ENCODE measurements around the gene BDKRB2.

DNA sequence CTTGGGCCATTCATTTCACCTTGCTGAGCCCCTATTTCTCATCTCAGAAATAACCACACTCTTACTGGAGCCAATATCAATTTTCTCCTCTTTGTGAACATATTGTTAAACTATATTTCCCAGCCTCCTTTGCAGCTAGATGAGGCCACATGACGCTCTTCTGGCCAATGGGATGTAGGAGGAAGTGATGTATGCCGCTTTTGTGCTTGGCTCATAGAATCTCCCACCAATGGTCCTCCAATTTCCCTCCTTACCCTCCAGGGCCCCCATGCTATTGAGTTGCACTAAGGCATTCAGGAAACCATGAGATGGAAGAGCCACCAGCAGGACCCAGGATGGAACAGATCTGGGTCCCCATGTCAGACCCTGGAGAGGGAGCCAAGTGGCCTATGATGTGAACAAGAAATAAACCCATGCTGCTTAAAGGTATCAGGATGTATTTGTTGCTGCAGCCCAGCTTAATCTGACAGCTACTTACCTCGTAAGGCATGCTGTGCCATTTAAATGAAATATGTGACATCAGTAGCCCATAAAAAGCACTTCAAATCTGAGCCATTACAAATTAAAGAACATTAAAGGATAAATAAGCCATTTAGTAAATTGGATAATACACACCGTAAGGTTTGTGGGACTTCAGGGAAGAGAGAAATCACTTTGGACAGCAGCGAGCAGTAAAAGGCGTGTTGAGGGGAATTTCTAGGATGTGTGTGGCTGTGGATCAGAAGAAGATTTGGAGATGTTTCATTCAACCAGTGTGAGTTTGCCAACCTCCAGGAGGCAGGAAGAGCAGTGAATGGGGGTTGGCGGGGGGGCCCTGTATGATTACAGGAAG is 24.4 kb upstream of the BDKRB2 start:
- TF ChIP-seq, protein P1, sequence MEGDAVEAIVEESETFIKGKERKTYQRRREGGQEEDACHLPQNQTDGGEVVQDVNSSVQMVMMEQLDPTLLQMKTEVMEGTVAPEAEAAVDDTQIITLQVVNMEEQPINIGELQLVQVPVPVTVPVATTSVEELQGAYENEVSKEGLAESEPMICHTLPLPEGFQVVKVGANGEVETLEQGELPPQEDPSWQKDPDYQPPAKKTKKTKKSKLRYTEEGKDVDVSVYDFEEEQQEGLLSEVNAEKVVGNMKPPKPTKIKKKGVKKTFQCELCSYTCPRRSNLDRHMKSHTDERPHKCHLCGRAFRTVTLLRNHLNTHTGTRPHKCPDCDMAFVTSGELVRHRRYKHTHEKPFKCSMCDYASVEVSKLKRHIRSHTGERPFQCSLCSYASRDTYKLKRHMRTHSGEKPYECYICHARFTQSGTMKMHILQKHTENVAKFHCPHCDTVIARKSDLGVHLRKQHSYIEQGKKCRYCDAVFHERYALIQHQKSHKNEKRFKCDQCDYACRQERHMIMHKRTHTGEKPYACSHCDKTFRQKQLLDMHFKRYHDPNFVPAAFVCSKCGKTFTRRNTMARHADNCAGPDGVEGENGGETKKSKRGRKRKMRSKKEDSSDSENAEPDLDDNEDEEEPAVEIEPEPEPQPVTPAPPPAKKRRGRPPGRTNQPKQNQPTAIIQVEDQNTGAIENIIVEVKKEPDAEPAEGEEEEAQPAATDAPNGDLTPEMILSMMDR (IDR thresholded peaks at IDR 0.05): no peak
- TF ChIP-seq POLR2A (IDR thresholded peaks at IDR 0.05) (no peak), EP300 (IDR thresholded peaks at IDR 0.05) (no peak)

Data from ovary (tissue), 3 donors.